H1 (cell line): ENCODE data around the gene TMC6. TPM values are rescaled to one million over a fixed set of nuclear protein-coding genes. Genes with fewer than 3 reads are reported as not detected.

Experiments used
- CTCF ChIA-PET: fragments of 300-600 bp; sonication (Branson Sonifier 250); formaldehyde crosslinking; loops from one replicate; lab custom pipeline; 2021; ENCODE audit not compliant: partially characterized antibody; lab: Charles Lee
- POLR2A ChIA-PET: fragments of 300-600 bp; sonication (Branson Sonifier 250); formaldehyde crosslinking; loops from one replicate; lab custom pipeline; 2021; ENCODE audit warnings: inconsistent platforms; ENCODE audit not compliant: partially characterized antibody; lab: Charles Lee
- DNase-seq, 2 experiments: peaks; one replicate each; pipeline versions ENCODE4 v3.0.0 to v3.0.0-alpha.2; 2010 to 2022; ENCODE audit warnings: low spot score in 2 of 2, low read depth in 1 of 2, mixed read lengths in 1 of 2
- FAIRE-seq: peaks from 2 replicates; lab custom pipeline; 2011; peaks lifted over from hg19 to GRCh38; lab: Jason Lieb, UNC
- H2AFZ ChIP-seq: 2 replicates; pipeline ENCODE4 v1.8.1; 2012; ENCODE audit warnings: low read length, inconsistent platforms
- H2AK5ac ChIP-seq: 2 replicates; pipeline ENCODE4 v1.6.1; 2013; ENCODE audit warnings: low read depth, low read length
- H2BK120ac ChIP-seq: replicated peaks from 2 replicates; pipeline ENCODE3; 2013; ENCODE audit warnings: low read depth, low read length, inconsistent platforms
- H2BK12ac ChIP-seq: 2 replicates; pipeline ENCODE4 v1.6.1; 2013; ENCODE audit warnings: low read depth, low read length
- H2BK15ac ChIP-seq: 2 replicates; pipeline ENCODE4 v1.6.1; 2013; ENCODE audit warnings: low read length
- H2BK20ac ChIP-seq: 2 replicates; pipeline ENCODE4 v1.6.1; 2013; ENCODE audit warnings: low read length
- H2BK5ac ChIP-seq: 2 replicates; pipeline ENCODE4 v1.6.1; 2013; ENCODE audit warnings: low read depth, low read length
- H3K14ac ChIP-seq: 2 replicates; pipeline ENCODE4 v1.6.1; 2013; ENCODE audit warnings: inconsistent platforms; ENCODE audit not compliant: insufficient read length
- H3K18ac ChIP-seq: 2 replicates; pipeline ENCODE4 v1.6.1; 2013; ENCODE audit warnings: low read length; ENCODE audit errors: extremely low read depth
- H3K23ac ChIP-seq: 2 replicates; pipeline ENCODE4 v1.6.1; 2013; ENCODE audit warnings: inconsistent platforms; ENCODE audit not compliant: insufficient read length
- H3K23me2 ChIP-seq: 2 replicates; pipeline ENCODE4 v1.6.1; 2013; ENCODE audit warnings: low read depth, low read length
- H3K27ac ChIP-seq: 2 replicates; pipeline ENCODE4 v1.6.1; 2011; ENCODE audit warnings: low read depth, low read length, inconsistent platforms
- H3K27me3 ChIP-seq, 4 experiments: replicated peaks in 1 of 4; 1 replicate in 1 of 4; 2 replicates in 3 of 4; pipeline versions ENCODE4 v1.6.1 to v1.8.1; 2011 to 2013; ENCODE audit warnings: low read length in 3 of 4, mild to moderate bottlenecking in 3 of 4, inconsistent platforms in 2 of 4, mixed read lengths in 2 of 4, moderate library complexity in 1 of 4; ENCODE audit not compliant: control insufficient read depth in 3 of 4, insufficient read depth in 3 of 4; ENCODE audit errors: extremely low read depth in 1 of 4
- H3K36me3 ChIP-seq, 4 experiments: 2 replicates each; pipeline versions ENCODE4 v1.6.1 to v1.8.1; 2011 to 2013; ENCODE audit warnings: mild to moderate bottlenecking in 4 of 4, low read length in 3 of 4, moderate library complexity in 2 of 4, control low read depth in 1 of 4, inconsistent platforms in 1 of 4; ENCODE audit not compliant: insufficient read depth in 4 of 4, control insufficient read depth in 2 of 4
- H3K4ac ChIP-seq: replicated peaks from 2 replicates; pipeline ENCODE3; 2013; ENCODE audit warnings: low read length, low read depth, mixed read lengths, inconsistent platforms; ENCODE audit not compliant: insufficient read length
- H3K4me1 ChIP-seq, 4 experiments: replicated peaks in 1 of 4; 1 replicate in 1 of 4; 2 replicates in 3 of 4; pipeline versions ENCODE4 v1.6.1 to v1.8.1; 2011 to 2013; ENCODE audit warnings: low read length in 3 of 4, inconsistent platforms in 2 of 4, mixed read lengths in 1 of 4; ENCODE audit not compliant: insufficient read depth in 4 of 4, control insufficient read depth in 3 of 4
- H3K4me2 ChIP-seq, 2 experiments: 2 replicates each; pipeline versions ENCODE4 v1.6.1 to v1.8.1; 2011 to 2013; ENCODE audit warnings: low read depth in 2 of 2, low read length in 2 of 2, control low read depth in 1 of 2, inconsistent platforms in 1 of 2, mild to moderate bottlenecking in 1 of 2; ENCODE audit not compliant: insufficient read depth in 1 of 2
- H3K4me3 ChIP-seq, 4 experiments: fragments of 200-600, 300-600 bp in 1 of 4; sonication (generic), shearing (Covaris generic), sonication (Bioruptor Twin) in 1 of 4; 2 replicates each; pipeline versions ENCODE4 v1.5.1 to v1.8.1; 2011 to 2016; ENCODE audit warnings: low read length in 4 of 4, low read depth in 3 of 4, control low read depth in 2 of 4, inconsistent platforms in 2 of 4, mild to moderate bottlenecking in 2 of 4, mixed read lengths in 1 of 4, moderate library complexity in 1 of 4; ENCODE audit not compliant: insufficient read depth in 2 of 4; ENCODE audit errors: extremely low read depth in 1 of 4
- H3K56ac ChIP-seq: replicated peaks from 2 replicates; pipeline ENCODE3; 2013; ENCODE audit warnings: low read depth, mild to moderate bottlenecking, mixed read lengths, low read length, inconsistent platforms; ENCODE audit not compliant: insufficient read length
- H3K79me1 ChIP-seq: 2 replicates; pipeline ENCODE4 v1.6.1; 2013; ENCODE audit warnings: low read depth, low read length, control low read depth
- H3K79me2 ChIP-seq, 2 experiments: 2 replicates each; pipeline versions ENCODE4 v1.6.1 to v1.8.1; 2012 to 2013; ENCODE audit warnings: low read length in 2 of 2, mild to moderate bottlenecking in 2 of 2, inconsistent platforms in 1 of 2; ENCODE audit not compliant: insufficient read depth in 2 of 2, control insufficient read depth in 1 of 2
- H3K9ac ChIP-seq, 4 experiments: replicated peaks in 1 of 4; 1 replicate in 1 of 4; 2 replicates in 3 of 4; pipeline versions ENCODE4 v1.6.1 to v1.8.1; 2011 to 2013; ENCODE audit warnings: low read depth in 3 of 4, low read length in 3 of 4, control low read depth in 2 of 4, mild to moderate bottlenecking in 2 of 4, moderate library complexity in 2 of 4, inconsistent platforms in 1 of 4; ENCODE audit errors: extremely low read depth in 1 of 4
- H3K9me3 ChIP-seq, 2 experiments: 2 replicates each; pipeline versions ENCODE4 v1.6.1 to v1.8.1; 2012 to 2013; ENCODE audit warnings: mild to moderate bottlenecking in 2 of 2, moderate library complexity in 2 of 2, control low read depth in 1 of 2, inconsistent platforms in 1 of 2, low read depth in 1 of 2, low read length in 1 of 2, mixed read lengths in 1 of 2; ENCODE audit not compliant: insufficient read depth in 2 of 2
- H4K20me1 ChIP-seq, 2 experiments: replicated peaks in 1 of 2; 2 replicates each; pipeline versions ENCODE3 to v1.8.1; 2011 to 2013; ENCODE audit warnings: inconsistent platforms in 2 of 2, low read length in 2 of 2, mild to moderate bottlenecking in 1 of 2; ENCODE audit not compliant: insufficient read depth in 2 of 2, control insufficient read depth in 1 of 2
- H4K5ac ChIP-seq: 2 replicates; pipeline ENCODE4 v1.6.1; 2013; ENCODE audit warnings: low read length, low read depth, mixed read lengths, inconsistent platforms; ENCODE audit not compliant: insufficient read length
- H4K8ac ChIP-seq: 2 replicates; pipeline ENCODE4 v1.8.0; 2013; ENCODE audit warnings: mild to moderate bottlenecking, moderate library complexity, low read length, inconsistent platforms; ENCODE audit not compliant: insufficient read depth; ENCODE audit errors: extremely low read depth
- H4K91ac ChIP-seq: replicated peaks from 2 replicates; pipeline ENCODE3; 2013; ENCODE audit warnings: low read length, mixed read lengths, inconsistent platforms; ENCODE audit not compliant: insufficient read length
- GTF2F1 ChIP-seq: IDR thresholded peaks from 2 replicates; pipeline ENCODE4 v1.6.1; 2012; ENCODE audit warnings: low read depth, low read length, improper control_type of control experiment, borderline replicate concordance
- KDM4A ChIP-seq: IDR thresholded peaks from one replicate; pipeline ENCODE4 v1.7.1; 2012; ENCODE audit warnings: low read depth, mild to moderate bottlenecking, moderate library complexity, low read length, inconsistent platforms; ENCODE audit not compliant: severe bottlenecking
- MAFK ChIP-seq: IDR thresholded peaks from 2 replicates; pipeline ENCODE4 v1.6.1; 2012; ENCODE audit warnings: low read depth, mild to moderate bottlenecking, improper control_type of control experiment, low read length
- POLR2A ChIP-seq, 2 experiments: IDR thresholded peaks; 1 replicate in 1 of 2; 2 replicates in 1 of 2; pipeline ENCODE4 v1.6.1; 2011; ENCODE audit warnings: low read depth in 2 of 2, low read length in 2 of 2, mild to moderate bottlenecking in 2 of 2; ENCODE audit errors: control extremely low read depth in 1 of 2
- WGBS, 2 experiments: shearing (Covaris generic) in 1 of 2; methylation state at CpG; one replicate each; pipeline versions ENCODE4 v1.1.6 to v1.1.7; 2013 to 2015; ENCODE audit warnings: low lambda C conversion rate in 2 of 2, mixed read lengths in 2 of 2, inconsistent platforms in 1 of 2, low coverage in 1 of 2, missing lambda C conversion rate in 1 of 2; ENCODE audit not compliant: insufficient replicate concordance in 2 of 2, insufficient coverage in 1 of 2, insufficient read length in 1 of 2; ENCODE audit errors: extremely low coverage in 1 of 2, missing lambda C conversion rate in 1 of 2; 5-methylcytosine and 5-hydroxymethylcytosine counted together
- polyA plus RNA-seq, 7 experiments: library from polyadenylated mRNA; depleted of rRNA in 3 of 7; stranded (reverse) in 5 of 7; unstranded in 2 of 7; fragments of >200 nt in 5 of 7; fragments of 200-250 nt in 2 of 7; gene quantifications; 1 replicate in 5 of 7; 2 replicates in 1 of 7; 4 replicates in 1 of 7; pipeline versions ENCODE4 v1.2.1 to v1.2.3, GENCODE V29; 2011 to 2013; ENCODE audit warnings: missing spikeins in 2 of 7, mixed read lengths in 2 of 7
- total RNA-seq: library from RNA; stranded (reverse); fragmentation: NEBNext Ultra II Directional; extraction: Animal tissue kit (Norgen Biotek cat#: 25700); gene quantifications from 2 replicates; pipeline ENCODE4 v1.2.1, GENCODE V29; 2021

TMC6 gene
- total and polyA plus RNA-seq, 2 of the 8 experiments (the other 6 are each of a cell fraction or from before 2014, with no cell fraction given) = 39.4 to 77.6 TPM

- POLR2A ChIA-PET = interaction anchor here (0.9 to 4.6 kb wide), 8 partner anchors 10 to 50 kb away, joined by 3 to 16 read pairs (median 4); no protein-coding TSS in a partner anchor
- H3K23ac ChIP-seq = no peak overlapping the region
- peak overlapping the region; percentile 32; the same call in 1 of the 2 replicates for H3K18ac ChIP-seq
- no peak overlapping the region for H3K9ac ChIP-seq
- H4K8ac ChIP-seq = peak overlapping the region; percentile 73
- H3K9me3 ChIP-seq = no peaks in the 10 kb centered on the region
- peaks cover 0 to 26% (median 17%) of the 10 kb centered on the region in 4 experiments; a peak in 5 of 7 replicates for H3K27me3 ChIP-seq
- H3K79me2 ChIP-seq = no peaks in the 10 kb centered on the region
- peak overlapping the region; percentile 90; the same call in 1 of the 2 replicates for H2BK12ac ChIP-seq
- no peak overlapping the region for H3K56ac ChIP-seq
- H3K4ac ChIP-seq = peak overlapping the region; percentile 32
- WGBS, 2 experiments = 29% methylated on average over 63 of the region's 74 CpGs; no CpG with 5 or more reads in 1 of the 2 experiments
- no peak overlapping the region for H2AFZ ChIP-seq
- H3K27ac ChIP-seq = no peak overlapping the region
- no peaks in the 10 kb centered on the region for H3K79me1 ChIP-seq
- DNase-seq (no peak), FAIRE-seq (no peak)
- no peaks in the 10 kb centered on the region for H3K36me3 ChIP-seq
- H3K4me3 ChIP-seq = peak overlapping the region; percentile 10 to 58 (median 10); a peak in 5 of 8 replicates
- H2BK5ac ChIP-seq = peak overlapping the region; percentile 71; the same call in 1 of the 2 replicates
- peaks cover 7% of the 10 kb centered on the region for H3K23me2 ChIP-seq
- H2BK15ac ChIP-seq = 0 out of 2 replicates have a peak overlapping the region, but pooled peaks have one; percentile 29
- peaks cover 0 to 28% (median 17%) of the 10 kb centered on the region in 4 experiments; a peak in 6 of 7 replicates for H3K4me1 ChIP-seq
- CTCF ChIA-PET = interaction anchor here (0.6 to 4.2 kb wide), 4 partner anchors 9 to 631 kb away, joined by 3 to 17 read pairs (median 6); no protein-coding TSS in a partner anchor
- H4K20me1 ChIP-seq = peaks cover 0 to 3% of the 10 kb centered on the region in 2 experiments
- H3K14ac ChIP-seq = no peak overlapping the region
- no peak overlapping the region for H2BK20ac ChIP-seq
- H2BK120ac ChIP-seq = no peak overlapping the region
- H4K91ac ChIP-seq = no peak overlapping the region
- peak overlapping the region; percentile 53 to 69 for H3K4me2 ChIP-seq
- no peak overlapping the region for H4K5ac ChIP-seq
- H2AK5ac ChIP-seq = peak overlapping the region; percentile 54; the same call in 1 of the 2 replicates
- TF ChIP-seq KDM4A (peak; percentile 48), GTF2F1 (no peak), MAFK (no peak), POLR2A (IDR thresholded peaks at IDR 0.05; ENCODE audit: control extremely low read depth in 1 of 2, low read depth in 2 of 2, low read length in 2 of 2) (no peak)
These were observed 2.9 kb upstream of the TMC6 start for GRCh38 chr17:78131172-78132083.
